GM19025 (cell line): ENCODE results near the gene PACSIN1.
"Not testable (repeated sequence)": the region's sequence is repeated elsewhere in the genome, so short reads cannot be mapped to it uniquely, and the experiment has no call there.

Experiments
- ATAC-seq: cut with Tn5 transposase; IDR thresholded peaks from one replicate; pipeline ENCODE4 v1.9.1; 2021; ENCODE audit warnings: mild to moderate bottlenecking, low read depth, moderate library complexity; ENCODE audit not compliant: unreplicated experiment

The PACSIN1 gene

GRCh38 chr6:34484391-34484790 is 18.5 kb downstream of the PACSIN1 start:
- no peak for ATAC-seq

DNA sequence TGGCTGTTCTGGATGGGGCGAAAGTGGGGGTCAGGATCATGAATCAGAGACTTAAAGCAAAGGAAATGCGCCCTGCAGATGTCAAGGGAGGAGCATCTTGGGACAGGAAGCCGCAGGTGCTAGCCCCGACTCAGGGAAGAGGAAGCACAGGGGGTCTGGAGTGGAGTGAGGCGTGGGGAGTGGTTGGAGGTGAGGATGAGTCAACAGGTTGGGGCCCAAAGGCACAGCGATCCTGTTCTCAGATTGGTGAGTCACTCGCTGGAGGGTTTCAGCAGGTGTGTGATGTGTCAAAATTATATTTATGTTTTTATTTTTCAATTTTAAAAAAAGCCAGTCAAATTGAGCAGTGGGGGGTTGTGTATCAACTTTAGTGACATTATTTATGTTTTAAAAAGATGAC is 19.0 kb downstream of the PACSIN1 start:
- ATAC-seq: no peak

DNA sequence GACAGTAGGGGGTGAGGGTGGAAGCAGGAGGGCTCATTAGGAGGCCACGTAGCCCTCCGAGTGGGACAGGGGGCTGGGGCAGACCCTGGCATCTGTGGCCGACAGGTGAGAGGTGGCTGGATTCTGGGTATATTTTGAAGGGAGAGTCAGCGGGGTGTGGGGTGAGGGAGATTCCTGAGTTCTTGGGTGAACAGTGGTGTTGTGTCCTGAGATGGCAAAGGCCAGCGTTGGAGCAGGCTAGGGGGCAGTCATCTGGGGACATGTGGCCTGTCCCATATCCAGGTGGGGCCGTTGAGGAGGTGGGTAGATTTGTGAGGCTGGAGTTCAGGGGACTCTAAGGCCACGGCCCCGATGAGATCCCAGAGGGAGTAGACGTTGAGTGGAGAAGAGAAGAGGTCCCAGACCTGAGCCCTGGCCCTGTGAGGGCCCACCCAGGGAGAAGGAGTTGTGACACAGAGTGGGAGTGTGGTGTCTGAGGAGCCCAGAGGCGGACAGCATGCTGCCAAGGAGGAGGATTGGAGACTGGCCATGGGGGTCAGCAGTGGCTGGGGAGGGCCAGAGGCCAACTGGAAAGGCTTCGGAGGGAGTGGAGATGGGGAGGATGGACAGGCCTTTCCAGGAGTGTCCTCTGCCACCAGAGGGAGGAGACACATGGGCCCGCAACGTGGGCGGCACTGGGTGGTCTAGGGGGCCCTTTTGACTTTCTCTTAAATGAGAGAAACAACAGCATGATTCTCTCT is 19.6 kb downstream of the PACSIN1 start:
- ATAC-seq: no peak

GRCh38 chr6:34486106-34486740 is 20.3 kb downstream of the PACSIN1 start:
- no peak for ATAC-seq

GRCh38 chr6:34486886-34487285 is 21.0 kb downstream of the PACSIN1 start:
- not testable (repeated sequence) for ATAC-seq

DNA sequence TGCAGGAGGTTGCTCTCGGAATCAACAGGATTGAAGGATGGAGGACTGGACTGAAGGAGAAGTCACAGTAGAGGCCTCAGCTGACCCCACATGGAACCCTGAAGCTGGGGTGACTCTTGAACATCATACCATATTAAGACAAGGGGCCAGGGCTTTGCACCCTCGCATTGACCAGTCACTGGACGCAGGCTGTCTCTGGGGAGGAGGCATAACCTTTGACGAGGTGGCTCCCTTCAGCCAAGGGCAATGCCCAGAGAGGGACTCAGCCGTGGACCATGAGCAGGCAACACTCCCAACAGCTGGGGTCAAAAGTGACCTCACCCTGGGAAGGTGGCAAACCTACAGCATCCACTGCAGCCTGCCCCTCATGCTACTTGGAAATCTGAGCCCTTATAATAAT is 21.7 kb downstream of the PACSIN1 start:
- ATAC-seq: no peak

DNA sequence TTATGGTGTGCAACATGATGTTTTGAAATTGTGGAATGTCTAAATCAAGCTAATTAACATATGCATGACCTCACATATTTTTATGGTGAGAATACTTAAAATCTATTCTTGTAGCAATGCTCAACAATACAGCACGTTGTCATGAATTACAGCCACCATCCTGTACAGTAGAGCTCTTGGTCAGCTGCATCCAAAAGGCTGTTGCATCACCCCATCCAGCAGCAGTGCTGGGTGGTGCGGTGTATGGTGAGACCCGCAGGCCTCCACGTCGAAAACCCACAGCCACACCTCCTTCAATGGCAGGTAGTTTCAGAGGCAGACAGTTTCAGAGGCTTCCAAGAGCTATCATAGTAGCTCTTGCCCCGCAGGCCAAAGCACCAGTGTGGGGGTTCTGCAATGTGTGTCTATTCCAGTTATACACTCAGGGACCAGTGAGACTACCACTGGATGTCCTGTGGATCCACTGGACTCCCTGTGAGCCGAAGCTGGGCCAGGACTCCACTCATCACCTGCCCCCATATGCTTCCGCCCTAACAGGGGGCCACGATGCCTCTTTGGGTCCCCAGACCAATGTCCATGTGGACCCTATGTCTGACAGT is 23.4 kb downstream of the PACSIN1 start:
- ATAC-seq: no peak

GRCh38 chr6:34490390-34491090 is 24.7 kb downstream of the PACSIN1 start:
- ATAC-seq: no peak

DNA sequence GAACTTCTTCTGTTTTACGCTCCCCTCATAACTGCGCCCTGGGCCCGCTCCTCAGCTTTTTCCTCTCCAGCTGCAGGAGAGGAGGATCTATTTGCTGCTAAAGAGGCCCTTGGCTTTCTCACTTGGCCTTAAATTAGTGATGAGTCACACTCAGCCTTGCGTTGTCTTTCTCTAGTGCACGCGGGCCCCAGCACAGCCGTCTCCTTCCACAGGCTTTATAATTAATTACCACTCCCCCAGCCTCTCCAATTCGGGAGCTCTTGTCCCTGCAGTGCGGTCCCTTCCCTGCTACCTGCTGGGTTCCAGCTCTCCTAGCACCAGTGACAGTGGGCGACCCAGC is 25.2 kb downstream of the PACSIN1 start:
- ATAC-seq: no peak

- no peak for ATAC-seq
Observed at GRCh38 chr6:34493344-34493743, 27.5 kb downstream of the PACSIN1 start.

DNA sequence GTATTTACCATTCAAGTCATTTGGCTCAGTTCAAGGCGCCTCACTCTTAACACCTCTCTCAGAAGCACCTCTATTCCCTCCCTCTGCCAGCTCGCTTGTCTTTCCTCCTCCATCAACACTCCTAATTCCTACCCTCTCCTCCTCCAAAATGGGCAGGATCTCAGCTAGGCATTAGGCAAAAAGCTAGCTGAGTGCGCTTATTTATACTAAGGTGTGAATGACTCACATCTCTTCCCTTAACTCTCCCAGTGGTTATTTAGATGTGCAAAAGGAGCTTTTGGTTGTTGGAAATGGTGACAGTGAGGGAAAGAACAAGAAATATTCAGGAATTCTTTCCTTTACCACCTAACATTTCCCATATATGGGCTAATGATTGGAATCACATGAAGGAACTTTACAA is 29.1 kb downstream of the PACSIN1 start:
- no peak for ATAC-seq

- no peak for ATAC-seq
Observed at GRCh38 chr6:34496103-34496685, 30.3 kb downstream of the PACSIN1 start.

- ATAC-seq: no peak
Observed at GRCh38 chr6:34497411-34497810, 31.5 kb downstream of the PACSIN1 start.

GRCh38 chr6:34506718-34507117 is 40.8 kb downstream of the PACSIN1 start:
- ATAC-seq: no peak

DNA sequence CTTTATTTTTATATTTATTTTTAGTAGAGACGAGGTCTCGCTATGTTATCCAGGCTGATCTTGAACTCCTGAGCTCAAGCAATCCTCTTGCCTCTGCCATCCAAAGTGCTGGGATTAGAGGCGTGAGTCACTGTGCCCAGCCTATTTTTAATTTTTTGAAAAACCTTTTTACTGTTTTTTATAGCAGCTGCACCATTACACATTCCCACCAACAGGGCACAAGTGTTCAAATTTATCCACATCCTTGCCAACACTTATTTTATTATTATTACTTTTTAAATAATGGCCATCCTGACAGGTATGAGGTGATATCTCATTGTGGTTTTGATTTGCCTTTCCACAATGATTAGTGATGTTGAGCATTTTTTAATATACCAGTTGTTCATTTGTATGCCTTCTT is 42.5 kb downstream of the PACSIN1 start:
- ATAC-seq: no peak

GRCh38 chr6:34509782-34510181 is 43.9 kb downstream of the PACSIN1 start:
- ATAC-seq: no peak

GRCh38 chr6:34510299-34510698 is 44.4 kb downstream of the PACSIN1 start:
- no peak for ATAC-seq

GRCh38 chr6:34511214-34511914 is 45.5 kb downstream of the PACSIN1 start:
- ATAC-seq: no peak

DNA sequence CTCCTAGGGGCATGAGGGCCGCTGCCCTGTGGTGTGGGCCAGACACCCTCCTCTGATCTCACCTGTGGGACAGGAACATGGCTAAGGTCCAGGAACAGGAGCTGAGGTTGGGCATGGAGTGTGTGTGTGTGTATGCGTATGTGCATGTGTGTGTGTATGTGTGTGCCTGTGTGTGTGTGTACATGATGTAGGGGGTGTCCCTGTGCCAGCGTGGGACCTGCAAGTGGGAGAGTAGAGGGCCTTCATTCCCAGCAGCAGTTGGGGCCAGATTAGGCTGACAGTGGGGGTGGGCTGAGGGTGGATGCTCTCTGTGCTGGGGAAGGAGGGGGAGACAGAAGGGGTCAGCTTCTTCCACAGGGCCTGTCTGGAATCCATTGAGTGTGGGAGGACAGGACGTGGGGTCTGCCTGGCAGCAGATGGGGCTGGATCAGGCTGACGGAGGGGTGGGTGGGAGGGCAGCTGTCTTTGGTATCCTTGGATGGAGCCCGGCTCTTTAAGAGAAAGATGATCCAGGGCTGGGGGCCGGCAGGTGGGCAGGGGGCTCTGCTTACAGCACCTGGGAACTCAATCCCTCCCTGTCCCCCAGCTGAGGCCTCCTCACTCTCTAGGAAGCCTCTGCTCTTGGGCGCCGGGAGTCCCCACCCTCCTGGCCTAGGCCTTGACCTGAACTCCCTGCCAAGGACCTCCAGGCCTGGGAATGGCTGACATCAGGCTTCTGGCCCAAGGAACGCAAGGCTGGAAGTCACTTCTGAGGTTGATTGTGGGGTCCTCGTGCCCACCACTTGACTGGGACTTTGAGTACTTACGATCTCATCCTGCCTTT is 46.2 kb downstream of the PACSIN1 start:
- ATAC-seq: no peak

- ATAC-seq: no peak
Observed at GRCh38 chr6:34512738-34513115, 46.9 kb downstream of the PACSIN1 start.
